ENCODE measurements around the gene CTSE. TPM values are rescaled to one million over a fixed set of nuclear protein-coding genes. Genes with fewer than 3 reads are reported as not detected.

Gene CTSE
- total and polyA plus RNA-seq, 2 of the 8 experiments (the other 6 are each of a cell fraction or from before 2014, with no cell fraction given) = 0.03 TPM; not detected in 1

GRCh38 chr1:206049293-206049692 lies 25.6 kb upstream of the CTSE start:
- Histone ChIP-seq H3K79me1 (ENCODE audit: low read depth, low read length) (no peaks in the 10 kb centered on the region), H3K23ac (ENCODE audit: insufficient read length) (no peak overlapping the region), H3K4me2 (ENCODE audit: insufficient read depth in 1 of 2, low read depth in 2 of 2, low read length in 2 of 2) (no peak overlapping the region), H4K91ac (replicated peaks; ENCODE audit: insufficient read length, low read length) (no peak overlapping the region), H3K18ac (ENCODE audit: extremely low read depth, low read length) (no peak overlapping the region), H2BK120ac (replicated peaks; ENCODE audit: low read depth, low read length) (no peak overlapping the region), H3K9ac (replicated peaks in 1 of 4; ENCODE audit: extremely low read depth in 1 of 4, low read depth in 3 of 4, low read length in 3 of 4) (no peak overlapping the region), H3K27me3 (replicated peaks in 1 of 4; ENCODE audit: control insufficient read depth in 3 of 4, extremely low read depth in 1 of 4, insufficient read depth in 3 of 4, low read length in 3 of 4) (no peaks in the 10 kb centered on the region), H2AFZ (ENCODE audit: low read length) (no peak overlapping the region), H3K27ac (ENCODE audit: low read depth, low read length) (no peak overlapping the region), H3K4ac (replicated peaks; ENCODE audit: insufficient read length, low read depth, low read length) (no peak overlapping the region), H2BK20ac (ENCODE audit: low read length) (no peak overlapping the region), H4K8ac (ENCODE audit: extremely low read depth, insufficient read depth, low read length) (no peak overlapping the region), H4K5ac (ENCODE audit: insufficient read length, low read depth, low read length) (no peak overlapping the region), H3K9me3 (ENCODE audit: insufficient read depth in 2 of 2, low read depth in 1 of 2, low read length in 1 of 2) (peaks cover 0 to 4% of the 10 kb centered on the region in 2 experiments; a peak in 1 of 4 replicates), H3K14ac (ENCODE audit: insufficient read length) (no peak overlapping the region), H3K4me1 (replicated peaks in 1 of 4; ENCODE audit: control insufficient read depth in 3 of 4, insufficient read depth in 4 of 4, low read length in 3 of 4) (no peaks in the 10 kb centered on the region; a peak in 1 of 7 replicates), H3K56ac (replicated peaks; ENCODE audit: insufficient read length, low read depth, low read length) (no peak overlapping the region), H4K20me1 (replicated peaks in 1 of 2; ENCODE audit: control insufficient read depth in 1 of 2, insufficient read depth in 2 of 2, low read length in 2 of 2) (no peaks in the 10 kb centered on the region), H3K23me2 (ENCODE audit: low read depth, low read length) (no peaks in the 10 kb centered on the region), H3K79me2 (ENCODE audit: control insufficient read depth in 1 of 2, insufficient read depth in 2 of 2, low read length in 2 of 2) (no peaks in the 10 kb centered on the region), H3K36me3 (ENCODE audit: control insufficient read depth in 2 of 4, insufficient read depth in 4 of 4, low read length in 3 of 4) (no peaks in the 10 kb centered on the region), H3K4me3 (ENCODE audit: extremely low read depth in 1 of 4, insufficient read depth in 2 of 4, low read depth in 3 of 4, low read length in 4 of 4) (no peak overlapping the region), H2BK12ac (ENCODE audit: low read depth, low read length) (no peak overlapping the region), H2BK15ac (ENCODE audit: low read length) (no peak overlapping the region), H2AK5ac (ENCODE audit: low read depth, low read length) (no peak overlapping the region), H2BK5ac (ENCODE audit: low read depth, low read length) (no peak overlapping the region)
- ChIA-PET CTCF (ENCODE audit: partially characterized antibody) (no interaction called here), POLR2A (ENCODE audit: partially characterized antibody) (no interaction called here)
- DNase-seq (ENCODE audit: low read depth in 1 of 2, low spot score in 2 of 2) (no peak), FAIRE-seq (no peak)
- TF ChIP-seq TAF1 (IDR thresholded peaks at IDR 0.05; ENCODE audit: low read depth, low read length) (no peak), SUZ12 (IDR thresholded peaks at IDR 0.05; ENCODE audit: low read length) (no peak), BCL11A (IDR thresholded peaks at IDR 0.05; ENCODE audit: low read depth in 2 of 2, low read length in 2 of 2) (no peak), KDM4A (IDR thresholded peaks at IDR 0.05; ENCODE audit: low read depth, low read length, severe bottlenecking) (no peak), TEAD4 (IDR thresholded peaks at IDR 0.05; ENCODE audit: low read depth, low read length) (no peak), HDAC2 (IDR thresholded peaks at IDR 0.05; ENCODE audit: borderline replicate concordance in 1 of 2, low read depth in 2 of 2, low read length in 2 of 2) (no peak), GABPA (IDR thresholded peaks at IDR 0.05; ENCODE audit: borderline replicate concordance, insufficient read depth, low read length) (no peak), EZH2 (IDR thresholded peaks at IDR 0.05; ENCODE audit: low read depth, low read length, severe bottlenecking) (no peak), TBP (IDR thresholded peaks at IDR 0.05; ENCODE audit: low read depth, low read length) (no peak), KDM1A (IDR thresholded peaks at IDR 0.05; ENCODE audit: borderline replicate concordance, low read length) (no peak), HDAC6 (IDR thresholded peaks at IDR 0.05; ENCODE audit: low read depth, low read length) (no peak), CHD2 (IDR thresholded peaks at IDR 0.05; ENCODE audit: low read length) (no peak)

All from H1 (cell line).